SK-N-SH (cell line): Measurements from ENCODE around the gene POMZP3. TPM values are rescaled to one million over a fixed set of nuclear protein-coding genes. Genes with fewer than 3 reads are reported as not detected.
"Not testable (repeated sequence)": the region's sequence is repeated elsewhere in the genome, so short reads cannot be mapped to it uniquely, and the experiment has no call there.

Experiments
- CTCF ChIA-PET: fragments of 300-600, 350-600 bp; formaldehyde crosslinking; extraction: SDS; loops from one replicate; lab custom pipeline; 2021; lab: Yijun Ruan, JAX
- POLR2A ChIA-PET: fragments of 350-600 bp; sonication (Branson Sonifier 250); formaldehyde crosslinking; extraction: SDS; loops from one replicate; lab custom pipeline; 2020; ENCODE audit warnings: antibody characterized with exemption, inconsistent platforms; lab: Yijun Ruan, JAX
- DNase-seq: peaks from one replicate; pipeline ENCODE4 v3.0.0; 2012
- H2AFZ ChIP-seq: fragments of 200-600 bp; sonication (generic); 2 replicates; pipeline ENCODE4 v1.8.1; 2016; ENCODE audit warnings: antibody characterized with exemption, mild to moderate bottlenecking, low read depth
- H3F3A ChIP-seq: fragments of 200-600 bp; sonication (generic); replicated peaks from 2 replicates; pipeline ENCODE3; 2016; ENCODE audit warnings: antibody characterized with exemption, mild to moderate bottlenecking; ENCODE audit not compliant: insufficient read depth
- H3K27ac ChIP-seq, 2 experiments: fragments of 200-500 bp in 1 of 2; fragments of 200-600 bp in 1 of 2; sonication (Bioruptor generic) in 1 of 2; sonication (generic), shearing (Covaris generic) in 1 of 2; 2 replicates each; pipeline versions ENCODE4 v1.5.1 to v1.6.1; 2014 to 2016; ENCODE audit warnings: low read depth in 2 of 2, inconsistent platforms in 1 of 2, low read length in 1 of 2, mild to moderate bottlenecking in 1 of 2, mixed read lengths in 1 of 2
- H3K27me3 ChIP-seq: fragments of 200-600 bp; sonication (generic), shearing (Covaris generic); 2 replicates; pipeline ENCODE4 v1.6.1; 2016; ENCODE audit warnings: mixed run types; ENCODE audit not compliant: insufficient read depth
- H3K36me3 ChIP-seq, 2 experiments: fragments of 200-500 bp in 1 of 2; fragments of 200-600 bp in 1 of 2; sonication (Bioruptor generic) in 1 of 2; sonication (generic) in 1 of 2; replicated peaks in 1 of 2; 2 replicates each; pipeline versions ENCODE3 to v1.5.1; 2014 to 2016; ENCODE audit warnings: low read length in 1 of 2, mild to moderate bottlenecking in 1 of 2; ENCODE audit not compliant: insufficient read depth in 2 of 2, control insufficient read depth in 1 of 2
- H3K4me1 ChIP-seq, 2 experiments: fragments of 200-500 bp in 1 of 2; fragments of 200-600 bp in 1 of 2; sonication (Bioruptor generic) in 1 of 2; sonication (generic), shearing (Covaris generic) in 1 of 2; 2 replicates each; pipeline versions ENCODE4 v1.5.1 to v1.6.1; 2014 to 2016; ENCODE audit warnings: low read depth in 1 of 2, low read length in 1 of 2, mixed run types in 1 of 2; ENCODE audit not compliant: insufficient read depth in 2 of 2, control insufficient read depth in 1 of 2
- H3K4me2 ChIP-seq: fragments of 200-600 bp; sonication (generic), shearing (Covaris generic); 2 replicates; pipeline ENCODE4 v1.6.1; 2017; ENCODE audit warnings: mixed run types
- H3K4me3 ChIP-seq, 2 experiments: fragments of 200-500 bp in 1 of 2; fragments of 200-600 bp in 1 of 2; sonication (Bioruptor generic) in 1 of 2; sonication (generic), shearing (Covaris generic) in 1 of 2; 2 replicates each; pipeline versions ENCODE4 v1.5.1 to v1.8.1; 2014 to 2016; ENCODE audit warnings: low read depth in 2 of 2, inconsistent platforms in 1 of 2, low read length in 1 of 2, mild to moderate bottlenecking in 1 of 2, mixed read lengths in 1 of 2, moderate library complexity in 1 of 2
- H3K79me2 ChIP-seq: fragments of 200-600 bp; sonication (generic); 2 replicates; pipeline ENCODE4 v1.8.1; 2017; ENCODE audit warnings: mild to moderate bottlenecking; ENCODE audit not compliant: insufficient read depth
- H3K9ac ChIP-seq: fragments of 200-600 bp; sonication (generic); 2 replicates; pipeline ENCODE4 v1.6.1; 2017; ENCODE audit warnings: mixed run types
- H3K9me2 ChIP-seq: fragments of 200-600 bp; sonication (generic); 2 replicates; pipeline ENCODE4 v1.6.1; 2017; ENCODE audit warnings: mixed run types
- H3K9me3 ChIP-seq: fragments of 200-600 bp; sonication (generic); 2 replicates; pipeline ENCODE4 v1.6.1; 2017; ENCODE audit warnings: mixed run types, mild to moderate bottlenecking, moderate library complexity
- H4K20me1 ChIP-seq: fragments of 200-600 bp; sonication (generic); 2 replicates; pipeline ENCODE4 v1.6.1; 2017; ENCODE audit warnings: mild to moderate bottlenecking, mixed run types; ENCODE audit not compliant: insufficient read depth
- WGBS: methylation state at CpG from one replicate; pipeline ENCODE4 v1.1.6; 2017; ENCODE audit warnings: low lambda C conversion rate; 5-methylcytosine and 5-hydroxymethylcytosine counted together
- polyA plus RNA-seq, 3 experiments: library from polyadenylated mRNA; depleted of rRNA; stranded (reverse); fragments of >200 nt; gene quantifications; 2 replicates each; pipeline ENCODE4 v1.2.3, GENCODE V29; 2012

POMZP3 gene
- polyA plus RNA-seq, 1 of the 3 experiments (the other 2 are of a cell fraction), result 11.7 TPM

GRCh38 chr7:76591602-76592304 lies 35.3 kb downstream of the POMZP3 start:
- H3K9me3 ChIP-seq, H3K27me3 ChIP-seq, H3K9ac ChIP-seq, H3K36me3 ChIP-seq, POLR2A ChIA-PET, DNase-seq, CTCF ChIA-PET, H3K27ac ChIP-seq, H3F3A ChIP-seq, H3K4me2 ChIP-seq, H4K20me1 ChIP-seq, H3K9me2 ChIP-seq, H2AFZ ChIP-seq, H3K4me3 ChIP-seq: not testable (repeated sequence)
- 93% methylated on average over 1 of the region's 2 CpGs for WGBS
- peaks cover 49% of the 10 kb centered on the region for H3K79me2 ChIP-seq
- H3K4me1 ChIP-seq, result peaks cover 0 to 14% of the 10 kb centered on the region in 2 experiments; a peak in 1 of 4 replicates

GRCh38 chr7:76591033-76591432 lies 36.0 kb downstream of the POMZP3 start:
- H3K4me2 ChIP-seq, H3K4me3 ChIP-seq, H4K20me1 ChIP-seq, H3K9me3 ChIP-seq, H3K27ac ChIP-seq, DNase-seq, H3K9me2 ChIP-seq, POLR2A ChIA-PET, CTCF ChIA-PET, H2AFZ ChIP-seq, H3F3A ChIP-seq, H3K27me3 ChIP-seq, H3K9ac ChIP-seq: not testable (repeated sequence)
- 100% methylated on average over 3 of the region's 3 CpGs for WGBS
- peaks cover 0 to 11% of the 10 kb centered on the region in 2 experiments for H3K36me3 ChIP-seq
- H3K79me2 ChIP-seq, result peaks cover 56% of the 10 kb centered on the region
- peaks cover 0 to 16% of the 10 kb centered on the region in 2 experiments; a peak in 1 of 4 replicates for H3K4me1 ChIP-seq

- H3K9ac ChIP-seq, H3K27me3 ChIP-seq, H3K4me2 ChIP-seq, H3K9me2 ChIP-seq, H4K20me1 ChIP-seq, POLR2A ChIA-PET, CTCF ChIA-PET, H3K9me3 ChIP-seq, H2AFZ ChIP-seq, DNase-seq, H3K4me3 ChIP-seq: not testable (repeated sequence)
- Histone ChIP-seq H3F3A (peaks cover 13% of the 10 kb centered on the region), H3K4me1 (peaks cover 0 to 23% of the 10 kb centered on the region in 2 experiments; a peak in 2 of 4 replicates), H3K36me3 (peaks cover 0 to 11% of the 10 kb centered on the region in 2 experiments), H3K27ac (peak overlapping the region in 1 of 2 experiments; percentile 43; a peak in 2 of 4 replicates), H3K79me2 (peaks cover 68% of the 10 kb centered on the region)
- 80% methylated on average over 1 of the region's 1 CpG for WGBS
Observed at GRCh38 chr7:76588586-76588985, 38.5 kb downstream of the POMZP3 start.

- H3K36me3 ChIP-seq, H3K27me3 ChIP-seq, H3K9me2 ChIP-seq, H3K27ac ChIP-seq, H4K20me1 ChIP-seq, H3K4me2 ChIP-seq, POLR2A ChIA-PET, DNase-seq, H3K4me3 ChIP-seq, CTCF ChIA-PET, H3K9ac ChIP-seq, H2AFZ ChIP-seq, H3K9me3 ChIP-seq: not testable (repeated sequence)
- Histone ChIP-seq H3K79me2 (peaks cover 63% of the 10 kb centered on the region), H3K4me1 (peaks cover 0 to 38% of the 10 kb centered on the region in 2 experiments), H3F3A (peaks cover 27% of the 10 kb centered on the region)
- 90% methylated on average over 2 of the region's 2 CpGs for WGBS
Observed at GRCh38 chr7:76586585-76587315, 40.3 kb downstream of the POMZP3 start.
